IPS-18a (cell line): ENCODE data around the gene SNX30.

ENCODE experiments used
- H3K27ac ChIP-seq: one replicate; pipeline ENCODE4 v1.5.1; 2013; ENCODE audit warnings: low read length
- H3K27me3 ChIP-seq: one replicate; pipeline ENCODE4 v1.6.1; 2013; ENCODE audit warnings: mild to moderate bottlenecking, low read length; ENCODE audit not compliant: control insufficient read depth, insufficient read depth
- H3K36me3 ChIP-seq: one replicate; pipeline ENCODE4 v1.6.1; 2013; ENCODE audit warnings: low read depth, low read length; ENCODE audit not compliant: control insufficient read depth
- H3K4me1 ChIP-seq: one replicate; pipeline ENCODE4 v1.6.1; 2013; ENCODE audit warnings: low read depth, low read length; ENCODE audit not compliant: control insufficient read depth
- H3K4me3 ChIP-seq: one replicate; pipeline ENCODE4 v1.5.1; 2013; ENCODE audit warnings: low read length
- H3K9ac ChIP-seq: one replicate; pipeline ENCODE4 v1.6.1; 2013; ENCODE audit warnings: mild to moderate bottlenecking, low read length, moderate library complexity
- H3K9me3 ChIP-seq: one replicate; pipeline ENCODE4 v1.6.1; 2013; ENCODE audit warnings: low read depth, low read length; ENCODE audit not compliant: control insufficient read depth

Gene SNX30

DNA sequence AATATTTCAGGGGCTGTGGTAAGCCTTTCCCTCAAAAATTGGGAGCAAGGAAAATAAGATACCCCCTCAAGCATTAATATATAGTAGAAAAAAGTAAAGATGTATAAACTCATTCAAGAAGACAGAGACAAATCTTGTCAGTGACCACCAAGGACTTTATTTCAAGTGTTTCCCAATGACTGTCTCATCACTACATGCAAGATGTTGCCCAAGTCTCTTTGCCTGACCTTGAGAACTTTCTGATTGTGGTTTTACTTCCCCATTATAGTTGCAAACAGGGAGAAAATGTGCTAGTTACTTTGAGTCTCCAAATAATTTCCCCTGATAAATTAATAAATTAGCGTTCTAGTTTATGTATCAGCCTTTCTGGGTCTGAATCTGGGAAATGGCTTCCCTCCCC lies 144.1 kb downstream of the SNX30 start:
- Histone ChIP-seq H3K36me3 (no peaks in the 10 kb centered on the region), H3K27ac (no peak overlapping the region), H3K9me3 (no peaks in the 10 kb centered on the region), H3K4me1 (no peaks in the 10 kb centered on the region), H3K4me3 (no peak overlapping the region), H3K9ac (no peak overlapping the region), H3K27me3 (peaks cover 30% of the 10 kb centered on the region)

DNA sequence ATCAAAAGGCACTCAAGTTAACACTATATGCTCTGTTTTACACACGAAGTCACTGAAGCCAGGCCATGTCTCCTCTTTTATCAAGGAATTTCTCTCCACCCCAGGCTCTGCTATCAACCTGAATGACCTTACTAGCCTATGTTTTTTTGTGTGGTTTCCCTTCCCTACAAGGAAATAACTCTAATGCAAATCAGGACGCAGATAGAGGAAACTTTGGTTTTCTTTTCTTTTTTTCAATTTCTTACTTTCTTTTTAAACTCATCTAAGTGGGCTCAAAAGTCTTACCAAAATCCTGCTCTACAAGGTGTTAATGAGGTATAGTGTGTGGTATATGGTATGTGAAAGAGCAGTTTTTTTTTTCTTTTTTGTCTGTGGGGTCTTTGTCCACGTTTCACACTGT lies 145.6 kb downstream of the SNX30 start:
- Histone ChIP-seq H3K4me1 (no peaks in the 10 kb centered on the region), H3K9ac (no peak overlapping the region), H3K27ac (no peak overlapping the region), H3K27me3 (peaks cover 16% of the 10 kb centered on the region), H3K4me3 (no peak overlapping the region), H3K9me3 (no peaks in the 10 kb centered on the region), H3K36me3 (no peaks in the 10 kb centered on the region)

DNA sequence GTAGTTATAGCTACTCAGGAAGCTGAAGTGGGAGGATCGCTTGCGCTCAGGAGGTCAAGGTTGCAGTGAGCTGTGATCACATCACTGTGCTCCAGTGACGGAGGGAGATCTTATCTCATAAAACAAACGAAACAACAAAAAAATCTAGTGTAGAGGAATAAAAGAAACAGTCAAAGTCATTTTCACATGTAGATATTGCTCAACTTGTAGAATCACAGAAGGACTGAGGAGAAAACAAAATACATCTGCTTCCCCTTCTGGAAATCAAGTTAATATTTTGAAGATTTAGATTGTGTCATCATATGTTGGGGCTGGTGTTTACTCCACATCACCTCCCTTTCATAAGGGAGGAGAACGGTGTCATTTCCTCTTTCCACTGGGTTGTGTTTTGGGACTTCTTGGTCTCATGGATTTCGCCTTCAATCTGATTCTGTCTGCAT lies 148.3 kb downstream of the SNX30 start:
- Histone ChIP-seq H3K4me1 (no peaks in the 10 kb centered on the region), H3K27me3 (no peaks in the 10 kb centered on the region), H3K9ac (no peak overlapping the region), H3K27ac (no peak overlapping the region), H3K9me3 (no peaks in the 10 kb centered on the region), H3K4me3 (no peak overlapping the region), H3K36me3 (no peaks in the 10 kb centered on the region)

DNA sequence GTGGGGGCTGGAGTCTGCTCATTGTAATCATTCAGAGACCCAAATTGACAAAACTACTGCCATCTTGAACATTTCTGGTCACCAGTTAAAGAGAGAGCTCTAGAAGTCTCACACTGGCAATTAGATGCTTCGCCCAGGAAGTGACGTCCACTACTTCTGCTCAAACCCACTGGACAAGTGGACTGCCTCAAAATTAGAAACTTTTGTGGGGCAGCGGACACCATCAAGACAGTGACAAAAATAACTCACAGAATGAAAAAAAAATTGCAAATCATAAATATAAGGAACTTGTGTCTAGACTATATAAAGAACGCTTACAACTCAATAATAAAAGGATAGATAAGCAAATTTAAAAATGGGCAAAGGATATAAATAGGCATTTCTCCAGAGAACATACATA lies 149.9 kb downstream of the SNX30 start:
- Histone ChIP-seq H3K4me3 (no peak overlapping the region), H3K27ac (no peak overlapping the region), H3K36me3 (no peaks in the 10 kb centered on the region), H3K4me1 (no peaks in the 10 kb centered on the region), H3K9me3 (no peaks in the 10 kb centered on the region), H3K9ac (no peak overlapping the region), H3K27me3 (no peaks in the 10 kb centered on the region)

DNA sequence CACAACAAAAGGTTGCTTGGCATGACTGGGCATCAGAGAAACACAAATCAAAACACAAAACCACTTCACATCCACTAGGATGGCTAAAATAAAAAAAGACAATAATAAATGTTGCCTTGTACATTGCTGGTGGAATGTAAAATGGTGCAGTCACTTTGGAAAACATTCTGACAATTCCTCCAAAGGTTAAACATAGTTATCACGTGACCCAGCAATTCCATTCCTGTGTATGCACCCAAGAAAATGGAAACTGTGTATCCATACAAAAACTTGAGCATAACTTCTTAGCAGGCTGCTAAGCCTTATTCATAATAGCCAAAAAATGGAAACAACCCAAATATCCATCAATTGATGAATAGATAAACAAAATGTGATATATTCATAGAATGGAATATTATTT lies 150.3 kb downstream of the SNX30 start:
- Histone ChIP-seq H3K9ac (no peak overlapping the region), H3K27ac (no peak overlapping the region), H3K9me3 (no peaks in the 10 kb centered on the region), H3K27me3 (no peaks in the 10 kb centered on the region), H3K4me1 (no peaks in the 10 kb centered on the region), H3K36me3 (no peaks in the 10 kb centered on the region), H3K4me3 (no peak overlapping the region)

DNA sequence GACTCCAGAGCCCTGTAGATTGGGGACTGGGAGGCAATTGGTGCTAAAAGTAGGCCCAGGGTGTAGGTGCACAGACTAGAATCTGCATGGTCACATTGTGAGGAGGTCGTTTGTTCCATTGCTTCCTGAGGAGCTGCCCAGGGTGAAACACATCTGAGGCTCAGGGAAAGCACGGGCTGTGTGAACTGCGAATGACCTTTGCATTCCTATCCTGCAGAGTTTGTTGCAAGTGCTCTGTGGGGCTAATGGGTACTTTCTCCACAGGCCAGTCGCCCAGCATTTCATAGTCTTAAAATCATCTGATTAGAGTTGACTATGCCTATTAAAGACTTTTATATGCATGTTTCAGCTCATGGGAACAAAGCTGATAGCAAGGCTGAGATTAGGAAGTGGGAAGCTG lies 154.5 kb downstream of the SNX30 start:
- Histone ChIP-seq H3K4me1 (no peaks in the 10 kb centered on the region), H3K27me3 (no peaks in the 10 kb centered on the region), H3K36me3 (no peaks in the 10 kb centered on the region), H3K9me3 (no peaks in the 10 kb centered on the region), H3K9ac (no peak overlapping the region), H3K27ac (no peak overlapping the region), H3K4me3 (no peak overlapping the region)

DNA sequence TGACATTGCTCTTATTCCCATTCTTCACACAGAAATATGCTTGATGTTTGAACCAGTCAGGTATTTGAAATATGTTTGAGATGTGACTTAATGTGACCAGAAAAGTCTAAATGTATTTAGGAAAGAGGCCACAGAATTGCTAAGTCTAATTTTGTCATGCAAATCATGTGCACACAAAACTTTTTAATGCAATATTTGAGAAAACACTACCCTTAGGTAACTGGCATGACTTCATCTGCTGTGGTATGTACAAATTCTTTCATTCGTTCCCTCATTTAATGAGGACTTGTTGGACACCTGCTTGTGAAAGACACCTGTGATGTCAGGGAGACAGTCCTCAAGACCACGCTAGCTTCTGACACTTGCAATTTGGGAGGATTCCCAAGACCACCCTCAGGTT lies 161.2 kb downstream of the SNX30 start:
- Histone ChIP-seq H3K27ac (no peak overlapping the region), H3K9ac (no peak overlapping the region), H3K27me3 (peaks cover 8% of the 10 kb centered on the region), H3K36me3 (no peaks in the 10 kb centered on the region), H3K9me3 (no peaks in the 10 kb centered on the region), H3K4me1 (no peaks in the 10 kb centered on the region), H3K4me3 (no peak overlapping the region)

DNA sequence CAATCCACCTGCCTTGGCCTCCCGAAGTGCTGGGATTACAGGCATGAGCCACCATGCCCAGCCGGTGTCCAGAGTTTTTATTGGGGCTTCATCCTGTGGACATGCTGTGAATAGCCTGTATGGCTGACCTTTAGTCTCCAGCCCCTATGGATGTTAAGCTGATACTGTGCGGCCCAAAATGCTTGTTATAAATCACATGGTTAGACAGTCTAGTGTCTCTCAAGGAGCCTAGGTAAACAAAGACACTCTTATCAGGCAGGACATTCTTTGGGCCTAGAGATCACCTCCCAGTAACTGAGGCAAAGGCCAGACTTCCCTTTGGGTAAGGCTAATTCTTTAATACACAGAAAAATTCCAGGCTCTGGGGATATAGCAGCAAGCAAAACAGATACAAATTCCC lies 162.1 kb downstream of the SNX30 start:
- Histone ChIP-seq H3K4me1 (no peaks in the 10 kb centered on the region), H3K9me3 (no peaks in the 10 kb centered on the region), H3K9ac (no peak overlapping the region), H3K36me3 (no peaks in the 10 kb centered on the region), H3K27me3 (peaks cover 15% of the 10 kb centered on the region), H3K4me3 (no peak overlapping the region), H3K27ac (no peak overlapping the region)

DNA sequence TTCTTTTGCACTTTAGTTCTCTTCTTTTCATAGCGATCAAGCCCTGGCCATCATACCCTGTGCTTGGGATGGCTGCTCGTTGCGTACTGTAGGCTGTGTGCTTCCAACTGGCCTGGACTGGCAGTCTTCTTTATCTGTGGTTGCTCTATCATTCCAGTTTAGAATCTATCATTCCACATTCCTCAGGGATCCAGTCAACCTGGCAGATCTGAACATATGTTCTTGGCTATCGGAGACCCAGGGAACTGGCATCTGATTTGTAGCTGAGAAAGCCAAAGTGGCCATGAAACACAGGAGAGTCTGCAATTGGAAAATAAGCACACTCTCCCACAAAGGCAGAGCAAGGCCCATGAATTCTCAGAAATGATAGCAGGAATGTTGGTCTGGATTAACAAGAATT lies 162.8 kb downstream of the SNX30 start:
- H3K27me3 ChIP-seq: peaks cover 21% of the 10 kb centered on the region
- no peak overlapping the region for H3K9ac ChIP-seq
- no peak overlapping the region for H3K27ac ChIP-seq
- no peak overlapping the region for H3K4me3 ChIP-seq
- H3K36me3 ChIP-seq: no peaks in the 10 kb centered on the region
- no peaks in the 10 kb centered on the region for H3K4me1 ChIP-seq
- H3K9me3 ChIP-seq: no peaks in the 10 kb centered on the region

DNA sequence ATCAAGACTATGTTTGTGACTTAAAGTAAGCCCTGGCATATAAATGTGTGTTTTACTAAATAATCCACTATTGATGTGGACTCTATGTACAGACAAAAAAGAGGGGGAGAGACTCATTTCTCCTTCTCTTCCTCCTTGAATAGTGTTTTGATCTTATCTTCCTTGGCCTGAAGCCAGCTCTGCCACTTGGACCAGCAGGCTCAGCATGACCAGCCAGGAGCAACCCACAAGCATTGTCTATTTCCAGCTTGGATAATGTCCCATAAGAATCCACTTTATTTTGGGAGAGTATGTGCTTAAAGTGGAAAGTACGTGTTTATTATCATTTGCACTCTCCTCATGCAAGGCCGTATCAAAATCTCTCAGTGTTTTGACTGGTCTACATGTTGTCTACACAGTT lies 164.0 kb downstream of the SNX30 start:
- Histone ChIP-seq H3K4me3 (no peak overlapping the region), H3K27ac (no peak overlapping the region), H3K9ac (no peak overlapping the region), H3K36me3 (no peaks in the 10 kb centered on the region), H3K27me3 (peaks cover 22% of the 10 kb centered on the region), H3K9me3 (no peaks in the 10 kb centered on the region), H3K4me1 (no peaks in the 10 kb centered on the region)

DNA sequence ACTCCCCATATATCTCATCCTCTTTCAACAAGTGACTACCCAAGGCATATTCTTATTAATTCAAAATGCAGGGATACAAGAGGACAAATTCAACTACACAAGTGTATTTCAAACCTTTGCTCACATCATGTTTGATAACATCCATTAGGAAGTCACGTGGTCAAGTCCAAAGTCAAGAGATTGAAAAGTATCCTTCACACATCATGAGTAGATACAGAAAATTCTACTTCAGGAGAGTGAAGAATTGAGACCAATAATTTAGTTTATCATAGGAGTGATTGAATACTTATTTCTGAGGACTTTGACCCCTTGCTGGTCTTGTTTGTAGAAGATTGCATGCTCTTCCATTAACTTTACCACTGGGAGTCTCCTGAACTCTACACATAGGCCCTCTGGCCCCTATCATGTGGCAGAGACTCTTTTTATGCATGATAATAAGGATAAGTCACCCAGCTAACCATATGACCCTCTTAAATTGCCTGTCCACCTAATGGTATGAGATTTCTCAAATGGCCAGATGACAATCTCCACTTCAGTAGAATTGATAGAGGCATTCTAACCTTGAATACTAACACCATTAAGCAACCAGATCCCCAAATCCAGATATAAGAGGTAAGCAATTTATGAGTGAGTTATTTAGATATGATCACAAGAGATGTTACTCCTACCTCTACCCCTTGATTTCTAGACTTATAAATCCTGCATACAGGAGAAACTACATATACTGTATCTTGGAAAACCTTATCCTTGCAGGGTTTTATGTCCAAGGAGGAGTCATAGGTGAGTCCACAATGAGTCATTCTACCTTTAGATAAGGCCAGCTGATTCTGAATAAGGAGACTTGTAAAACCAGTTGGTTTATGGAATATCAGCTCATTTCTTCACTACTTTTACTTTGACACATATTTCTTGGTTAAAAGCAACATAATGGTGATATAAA lies 166.8 kb downstream of the SNX30 start:
- Histone ChIP-seq H3K27ac (no peak overlapping the region), H3K4me3 (no peak overlapping the region), H3K9ac (no peak overlapping the region), H3K4me1 (no peaks in the 10 kb centered on the region), H3K9me3 (no peaks in the 10 kb centered on the region), H3K27me3 (peaks cover 31% of the 10 kb centered on the region), H3K36me3 (no peaks in the 10 kb centered on the region)

DNA sequence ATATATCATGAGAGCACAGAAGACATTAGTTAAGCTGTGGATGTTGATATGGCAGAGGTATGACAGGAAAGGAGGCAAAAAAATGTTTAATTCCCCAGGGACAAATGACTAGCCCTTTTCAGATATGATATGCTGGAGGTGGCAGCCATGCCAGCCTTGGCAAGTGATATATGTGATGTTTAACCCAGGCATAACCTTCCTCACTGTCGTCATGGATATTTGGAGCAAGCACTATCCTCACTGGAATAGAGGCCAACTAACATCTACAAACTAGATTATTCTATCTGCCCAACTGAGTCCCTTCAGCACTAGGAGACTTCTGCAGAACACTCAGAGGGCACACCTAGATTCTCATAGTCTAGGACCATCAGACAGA lies 167.4 kb downstream of the SNX30 start:
- Histone ChIP-seq H3K27ac (no peak overlapping the region), H3K4me1 (no peaks in the 10 kb centered on the region), H3K4me3 (no peak overlapping the region), H3K9me3 (no peaks in the 10 kb centered on the region), H3K36me3 (no peaks in the 10 kb centered on the region), H3K27me3 (peaks cover 32% of the 10 kb centered on the region), H3K9ac (no peak overlapping the region)
